NCI-H1105 (cell line): ENCODE results near the gene SUN5.

Experiments
- DNase-seq: peaks from one replicate; lab custom pipeline; 2025; lab: John Stamatoyannopoulos, UW

The SUN5 gene

DNA sequence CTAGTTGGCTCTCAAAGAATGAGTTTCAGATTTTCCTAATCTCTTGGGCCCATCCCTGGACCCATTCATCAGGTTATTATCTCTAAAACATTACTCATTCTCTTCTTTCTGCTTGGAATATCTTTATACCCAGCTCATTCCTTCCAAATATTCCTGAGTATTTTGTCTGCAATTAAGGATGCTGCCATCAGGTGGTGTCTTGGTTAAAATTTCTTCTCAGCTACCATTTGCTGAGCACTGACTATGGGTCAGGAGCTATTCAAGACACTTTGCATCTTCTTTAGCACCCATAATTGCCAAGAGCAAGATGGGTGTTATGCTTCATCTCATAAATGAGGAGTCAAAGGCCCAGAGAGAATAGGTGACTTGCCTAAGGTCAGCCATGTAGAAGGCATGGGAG is 8.4 kb downstream of the SUN5 start:
- no peak for DNase-seq

DNA sequence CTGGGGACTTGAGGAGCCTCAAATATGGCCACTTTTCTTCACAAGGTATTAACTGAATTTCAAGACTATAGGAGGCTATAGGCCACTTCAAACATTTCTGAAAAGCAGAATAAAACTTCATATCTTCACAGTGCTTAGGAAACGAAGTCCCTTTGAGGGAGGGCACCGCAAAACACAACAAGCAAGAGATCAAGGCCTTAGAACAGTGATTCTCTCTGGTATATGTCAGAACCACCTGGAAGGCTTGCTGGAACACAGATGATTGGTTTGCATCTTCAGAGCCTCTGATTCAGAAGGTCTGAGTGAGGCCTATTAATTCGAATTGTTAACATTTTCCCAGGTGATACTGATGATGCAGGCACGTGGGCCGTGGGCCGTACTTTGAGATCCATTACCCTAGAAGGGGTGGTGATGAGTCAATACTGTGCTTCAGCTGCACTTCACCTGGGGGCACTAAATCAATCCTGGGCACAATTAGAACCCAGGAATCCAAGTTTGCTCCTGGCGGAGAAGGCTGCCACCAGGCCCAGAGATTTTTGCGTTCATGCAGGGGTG is 10.7 kb downstream of the SUN5 start:
- DNase-seq, result no peak

DNA sequence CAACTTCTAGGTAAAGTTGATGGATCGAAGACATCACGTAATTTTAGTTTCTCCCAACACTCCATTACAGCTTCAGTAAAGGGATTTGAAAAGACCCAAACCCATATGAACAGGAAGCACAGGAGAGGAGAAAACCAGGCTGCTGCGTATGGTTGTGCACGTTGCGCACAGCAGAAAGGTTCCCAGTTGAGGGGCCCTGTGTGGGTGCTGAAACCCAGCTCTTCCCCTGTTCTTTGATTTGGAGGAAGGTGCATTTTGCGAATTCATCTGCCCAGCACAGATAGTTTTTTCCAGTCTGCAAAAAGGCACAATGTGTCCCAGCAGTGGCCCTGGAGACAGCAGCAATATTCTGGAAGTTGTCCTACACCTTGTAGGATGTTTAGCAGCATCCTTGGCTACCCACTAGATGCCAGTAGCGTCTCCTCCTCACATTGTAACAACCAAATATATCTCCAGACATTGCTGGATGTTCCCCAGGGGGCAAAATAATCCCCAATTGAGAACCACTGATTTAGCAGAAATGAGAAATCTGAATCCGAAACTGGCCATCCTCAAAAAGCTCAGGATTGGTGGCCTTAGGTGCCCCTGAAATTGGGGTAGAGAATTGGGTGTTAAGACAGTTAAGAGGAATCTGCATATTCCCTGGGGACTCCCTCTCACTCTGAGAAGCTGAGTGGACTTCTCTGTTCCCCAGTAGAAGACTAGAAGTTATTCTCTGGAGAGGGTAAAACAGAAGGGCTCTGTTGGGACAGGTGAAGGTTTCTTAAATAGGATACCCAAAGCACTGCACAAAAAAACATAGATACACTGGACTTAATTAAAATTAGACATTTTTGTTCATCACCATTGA is 12.2 kb downstream of the SUN5 start:
- no peak for DNase-seq

DNA sequence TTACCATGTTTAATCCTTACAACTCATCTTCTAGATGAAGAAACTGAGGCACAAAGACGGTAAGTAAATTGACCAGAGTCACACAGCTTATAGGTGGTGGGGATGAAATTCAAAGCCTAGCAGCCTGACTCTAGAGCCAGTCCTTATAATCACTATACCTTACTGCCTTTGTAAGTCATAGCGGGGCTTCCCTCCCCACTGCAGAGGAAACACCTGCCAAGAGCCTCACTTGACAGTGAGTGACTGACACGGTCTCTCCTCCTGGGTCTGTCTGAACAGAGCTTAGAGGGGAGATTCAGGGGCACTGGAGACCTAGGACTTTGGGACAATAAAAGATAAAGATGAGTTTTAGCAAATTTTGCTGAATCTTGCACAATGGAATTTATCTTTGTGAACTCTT is 12.8 kb downstream of the SUN5 start:
- DNase-seq, result no peak

DNA sequence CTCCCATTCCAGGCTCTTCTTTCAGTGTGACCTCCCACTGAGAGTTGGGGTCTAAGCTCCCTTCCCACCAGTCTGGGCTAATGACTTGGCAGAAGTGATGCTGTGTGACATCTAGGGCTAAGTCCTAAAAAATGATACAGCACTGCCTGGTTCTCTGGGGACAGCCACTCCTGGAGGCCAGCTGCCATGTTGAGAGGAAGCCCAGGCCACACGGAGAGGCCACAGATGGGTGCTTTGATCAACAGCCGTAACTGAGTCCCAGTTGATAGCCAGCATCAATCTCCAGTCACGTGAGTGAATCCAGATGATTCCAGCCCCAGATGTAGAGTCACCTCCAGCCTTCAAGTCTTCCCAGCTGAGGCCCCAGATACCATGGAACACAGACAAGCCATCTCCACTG is 13.8 kb downstream of the SUN5 start:
- no peak for DNase-seq

DNA sequence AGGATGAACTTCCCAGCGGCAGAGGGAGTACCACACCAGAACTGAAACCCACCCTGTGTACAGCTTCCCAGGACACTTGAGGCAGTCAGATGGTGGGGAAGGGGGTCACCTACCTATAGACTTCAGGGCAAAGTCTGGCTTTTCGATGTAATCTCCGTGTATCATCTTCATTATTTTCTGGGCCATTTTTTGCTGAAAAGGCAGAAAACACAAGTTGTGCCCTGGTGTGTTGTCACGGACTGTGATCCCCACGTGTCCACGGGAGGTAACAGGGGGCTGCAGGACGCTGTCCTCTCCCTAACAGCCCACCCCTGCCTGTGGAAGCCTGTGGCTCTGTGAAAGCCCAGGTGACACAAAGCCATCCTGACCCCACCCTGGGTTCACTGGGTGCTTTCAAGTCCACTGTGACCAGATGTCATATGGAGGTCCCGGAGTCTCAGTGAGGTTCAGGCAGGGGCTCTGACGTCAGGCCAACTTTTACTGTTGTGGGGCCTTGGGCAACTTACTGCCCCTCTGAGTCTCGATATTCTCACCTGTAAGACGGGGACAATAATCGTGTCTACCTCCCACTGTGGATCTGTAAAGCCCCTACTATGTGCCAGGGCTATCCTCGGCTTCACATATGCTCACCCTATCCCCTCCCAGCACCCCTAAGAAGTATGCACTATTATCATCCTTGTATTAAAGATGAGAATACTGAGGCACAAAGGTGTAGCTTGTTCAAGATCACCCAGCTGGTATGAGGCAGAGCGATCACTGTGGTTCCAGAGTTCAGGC is 14.5 kb downstream of the SUN5 start:
- DNase-seq, result no peak

DNA sequence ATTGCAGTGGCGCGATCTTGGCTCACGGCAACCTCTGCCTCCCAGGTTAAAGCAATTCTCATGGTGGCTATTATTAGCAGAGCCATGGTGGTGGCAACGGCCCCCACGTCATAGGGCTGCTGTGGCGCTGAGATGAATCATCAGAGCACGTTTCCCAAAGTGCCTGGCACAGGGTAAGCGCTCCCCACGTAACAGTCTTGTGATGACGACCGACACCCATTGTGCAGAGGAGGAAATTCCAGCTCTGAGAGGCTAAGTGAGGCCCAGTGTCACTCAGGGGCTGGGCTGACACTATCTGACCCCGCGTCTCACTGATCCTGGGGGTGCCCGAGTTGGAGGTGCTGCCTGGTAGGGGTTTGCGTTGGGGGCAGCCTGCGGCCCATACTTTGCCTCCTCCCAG is 16.2 kb downstream of the SUN5 start:
- DNase-seq, result no peak

DNA sequence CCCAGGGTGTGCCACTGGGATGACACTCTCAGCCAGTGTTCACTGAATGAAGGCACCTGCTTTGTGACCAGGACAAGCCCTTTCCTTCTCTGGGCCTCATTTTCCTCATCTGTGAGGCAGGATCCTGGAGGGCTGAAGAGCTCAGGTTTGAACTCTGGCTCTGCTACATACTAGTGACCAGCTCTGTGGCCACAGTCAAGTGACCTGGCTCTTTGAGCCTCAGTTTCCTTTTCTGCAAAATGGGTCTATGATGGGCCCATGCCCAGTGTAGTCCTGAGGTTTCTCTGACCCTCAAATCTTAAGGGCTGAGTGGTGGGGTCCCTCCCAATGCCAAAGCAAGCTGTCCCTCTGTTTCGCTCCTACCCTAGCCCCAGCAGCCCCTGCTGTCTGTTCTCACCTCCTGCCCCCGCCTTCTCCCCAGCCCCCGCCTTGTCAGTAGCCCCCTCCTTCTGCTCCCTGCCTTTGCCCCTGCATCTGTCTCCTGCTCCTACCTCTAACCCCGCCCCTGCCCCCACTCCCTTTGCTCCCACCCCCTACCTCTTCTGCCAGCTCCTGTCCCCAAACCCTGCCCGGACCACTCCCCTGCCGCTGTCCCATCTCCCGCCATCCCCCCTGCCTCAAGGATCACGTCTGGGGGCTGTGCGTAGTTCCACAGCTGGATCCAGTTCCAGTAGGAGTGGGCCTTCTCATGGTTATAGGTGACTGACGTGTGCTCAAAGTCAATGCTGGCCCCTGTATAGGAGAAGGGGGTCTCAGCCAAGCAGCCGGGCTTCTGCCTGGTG is 17.0 kb downstream of the SUN5 start:
- no peak for DNase-seq

DNA sequence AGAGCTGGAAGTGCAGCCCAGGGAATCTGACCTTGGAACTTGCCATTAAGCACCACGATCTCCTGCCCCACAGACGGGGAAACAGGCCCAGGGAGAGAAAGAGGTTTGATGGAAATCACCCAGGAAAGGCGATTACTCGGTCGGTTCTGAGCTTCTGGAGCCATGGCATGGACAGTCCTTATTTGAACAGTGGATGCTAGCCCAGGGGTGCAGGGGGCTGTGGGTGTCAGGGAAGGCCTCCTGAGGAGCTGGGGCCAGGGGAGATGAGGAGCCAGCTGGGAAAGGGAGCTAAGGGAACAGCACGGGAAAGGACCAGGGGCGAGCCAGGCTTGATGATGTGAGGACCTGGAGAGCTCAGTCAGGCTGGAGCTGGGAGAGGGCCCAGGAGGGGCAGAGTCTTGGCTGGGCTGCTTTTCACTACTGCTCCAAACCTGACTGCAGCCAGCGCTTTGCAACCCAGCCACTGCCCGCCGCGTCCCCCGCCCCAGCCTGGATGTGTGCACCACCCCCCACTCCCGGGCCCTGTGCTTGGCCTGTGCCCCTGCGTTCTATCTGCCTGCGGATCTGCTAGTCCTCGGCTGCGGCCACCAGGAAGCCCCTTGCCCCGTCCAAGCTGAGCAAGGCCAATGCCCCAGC is 17.8 kb downstream of the SUN5 start:
- DNase-seq, result no peak

DNA sequence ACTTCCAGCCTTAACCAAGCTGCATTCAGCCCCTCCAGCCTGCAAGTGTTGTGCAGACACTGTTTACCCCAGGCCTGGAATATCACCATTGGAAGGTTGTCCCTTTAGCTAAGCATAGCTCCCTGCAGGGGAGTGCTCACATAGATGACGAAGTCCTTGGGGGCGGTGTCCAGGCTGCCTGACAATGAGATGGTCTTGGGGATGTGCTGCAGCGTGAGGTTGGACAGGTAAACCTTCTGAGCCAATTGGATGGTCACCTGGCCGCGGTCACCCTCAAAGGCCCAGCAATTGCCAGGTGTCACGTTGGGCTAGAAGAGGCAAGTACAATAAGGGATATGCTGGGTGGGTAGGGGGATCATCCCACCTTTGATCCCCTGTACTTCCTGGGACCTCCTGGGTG is 18.6 kb downstream of the SUN5 start:
- DNase-seq, result no peak

DNA sequence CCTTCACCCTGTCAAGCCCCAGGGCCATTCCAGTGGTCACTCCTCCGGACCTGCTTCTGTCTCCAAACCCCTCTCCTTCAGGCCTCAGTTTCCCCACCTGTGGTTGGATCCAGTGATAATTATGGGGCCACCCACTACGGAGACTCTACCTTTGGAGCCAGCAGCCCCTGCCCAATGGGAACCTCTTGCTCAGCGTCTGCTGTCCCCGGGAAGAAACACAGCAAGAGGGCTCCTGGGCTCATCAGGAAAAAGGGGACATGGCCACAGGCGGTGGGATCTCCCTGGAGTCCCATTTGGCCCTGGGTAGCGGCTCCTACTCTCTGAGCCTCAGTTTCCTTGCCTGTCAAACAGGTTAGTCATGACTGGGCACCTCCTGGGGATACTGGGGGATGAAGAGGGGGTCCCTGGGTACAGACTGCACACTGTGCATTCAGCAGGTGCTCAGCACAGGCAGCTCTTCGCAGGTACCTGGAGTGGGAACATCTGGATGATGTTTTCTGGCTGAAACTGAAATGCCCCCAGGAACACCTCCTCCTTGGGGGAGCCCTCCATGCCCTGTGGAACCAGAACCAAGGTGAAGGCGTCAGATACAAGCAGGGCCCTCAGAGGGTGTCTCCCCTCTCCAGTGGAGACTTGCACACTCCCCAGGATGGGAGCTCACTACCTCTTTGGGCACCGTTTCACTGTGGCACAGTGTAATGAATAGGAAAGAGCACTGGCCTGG is 19.4 kb downstream of the SUN5 start:
- no peak for DNase-seq

DNA sequence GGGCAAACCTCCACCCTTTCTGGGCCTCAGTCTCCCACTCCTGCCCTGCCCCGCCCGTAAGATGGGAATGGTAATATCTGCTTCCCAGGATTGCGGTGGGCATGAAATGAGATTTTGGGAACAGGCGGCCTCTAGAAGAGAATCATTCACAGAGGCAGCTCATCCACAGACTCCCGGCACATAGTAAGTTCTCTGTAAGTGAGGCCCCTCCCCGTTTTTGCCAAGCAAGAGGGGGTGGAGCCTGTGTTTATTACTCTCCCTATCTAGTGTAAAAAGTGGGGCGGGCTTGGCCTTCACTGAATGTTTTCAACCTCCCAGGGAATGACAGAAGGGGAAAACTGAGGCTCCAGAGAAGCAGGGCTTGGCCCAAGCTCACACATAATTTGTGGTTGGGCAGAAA is 20.0 kb downstream of the SUN5 start:
- no peak for DNase-seq

DNA sequence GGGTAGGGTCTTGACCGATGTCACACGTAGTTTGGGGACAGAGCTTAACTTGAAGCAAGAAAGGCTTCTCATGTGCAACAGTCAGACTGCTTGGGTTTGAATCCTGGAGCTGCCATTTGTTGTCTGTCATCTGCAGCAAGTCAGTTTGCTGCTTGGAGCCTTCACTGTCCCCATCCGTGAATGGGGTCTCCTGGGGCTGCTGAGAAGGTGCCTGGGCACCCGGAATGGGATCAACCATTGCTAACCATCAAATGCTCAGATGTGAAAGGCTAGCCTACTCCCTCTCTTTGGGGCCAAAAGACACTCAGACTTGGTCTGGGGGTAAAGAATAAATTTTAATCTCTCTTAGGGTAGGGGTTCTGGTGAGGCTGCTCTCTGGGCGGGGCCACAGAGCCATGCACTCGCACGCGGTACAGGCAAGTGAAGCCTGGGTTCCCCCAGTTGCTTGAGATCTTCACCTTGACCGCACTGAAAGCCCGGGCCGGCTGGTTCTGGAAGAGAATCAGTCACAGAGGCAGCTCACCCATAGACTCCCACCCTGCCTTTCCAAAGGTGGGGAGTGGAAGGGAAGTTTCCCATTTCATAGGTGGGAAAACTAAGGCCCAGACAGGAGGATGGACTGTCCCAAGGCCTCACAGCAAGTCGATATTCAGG is 20.6 kb downstream of the SUN5 start:
- DNase-seq, result no peak

DNA sequence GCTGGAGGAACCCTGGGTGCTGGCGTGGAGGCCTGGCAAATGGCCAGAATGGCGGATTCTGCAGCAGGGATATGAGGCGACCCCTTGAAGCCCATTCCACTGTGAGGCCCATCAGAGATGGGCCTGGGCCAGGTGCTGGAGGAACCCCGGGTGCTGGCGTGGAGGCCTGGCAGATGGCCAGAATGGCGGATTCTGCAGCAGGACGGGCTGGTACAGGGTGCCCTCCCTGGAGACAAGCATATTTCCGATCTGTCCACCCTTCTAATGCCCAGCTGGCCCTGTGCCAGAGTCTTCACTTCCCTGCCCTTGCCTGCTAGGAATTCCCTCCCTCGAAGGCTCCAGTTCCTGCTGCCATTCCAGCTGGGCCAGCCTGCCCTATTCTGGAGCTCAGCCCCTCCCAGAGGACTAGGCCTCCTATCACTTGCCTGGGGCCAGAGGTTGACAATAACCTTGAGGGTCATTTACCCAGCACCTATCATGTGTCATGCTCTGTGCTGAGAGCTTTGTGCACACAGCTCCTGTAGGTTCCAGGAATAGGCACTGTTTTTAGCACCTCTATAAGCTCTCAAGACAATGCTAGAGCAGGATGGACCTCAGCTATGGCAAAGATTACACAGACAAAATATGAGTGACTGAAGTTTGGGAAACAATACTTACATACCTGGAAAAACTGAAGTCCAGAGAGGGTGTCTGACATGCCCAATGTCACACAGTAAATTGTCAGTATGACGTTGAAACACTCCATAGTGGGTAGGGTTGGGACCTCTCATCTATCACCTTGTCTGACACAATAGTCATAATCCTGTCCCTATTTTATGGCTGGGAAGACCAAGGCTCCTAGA is 21.4 kb downstream of the SUN5 start:
- DNase-seq, result peak; percentile 29

DNA sequence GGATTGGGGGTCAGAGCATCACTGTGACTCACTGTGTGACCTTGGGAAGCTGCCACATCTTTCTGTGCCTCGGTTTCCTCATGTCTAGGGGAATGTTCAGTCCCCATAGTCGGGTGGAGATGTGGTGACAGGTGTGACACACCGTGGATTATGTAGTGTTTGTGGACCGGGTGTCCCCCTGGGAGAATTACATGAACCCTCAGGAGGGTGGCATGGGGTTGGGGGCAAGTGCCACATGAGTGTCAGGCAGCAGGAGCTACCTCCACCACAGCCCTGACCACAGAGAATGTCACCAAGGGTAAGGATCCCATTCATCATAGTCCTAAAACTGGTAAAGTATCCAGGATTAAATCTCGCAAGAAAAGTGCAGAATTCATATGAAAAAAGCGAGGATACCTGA is 23.2 kb downstream of the SUN5 start:
- DNase-seq, result no peak

DNA sequence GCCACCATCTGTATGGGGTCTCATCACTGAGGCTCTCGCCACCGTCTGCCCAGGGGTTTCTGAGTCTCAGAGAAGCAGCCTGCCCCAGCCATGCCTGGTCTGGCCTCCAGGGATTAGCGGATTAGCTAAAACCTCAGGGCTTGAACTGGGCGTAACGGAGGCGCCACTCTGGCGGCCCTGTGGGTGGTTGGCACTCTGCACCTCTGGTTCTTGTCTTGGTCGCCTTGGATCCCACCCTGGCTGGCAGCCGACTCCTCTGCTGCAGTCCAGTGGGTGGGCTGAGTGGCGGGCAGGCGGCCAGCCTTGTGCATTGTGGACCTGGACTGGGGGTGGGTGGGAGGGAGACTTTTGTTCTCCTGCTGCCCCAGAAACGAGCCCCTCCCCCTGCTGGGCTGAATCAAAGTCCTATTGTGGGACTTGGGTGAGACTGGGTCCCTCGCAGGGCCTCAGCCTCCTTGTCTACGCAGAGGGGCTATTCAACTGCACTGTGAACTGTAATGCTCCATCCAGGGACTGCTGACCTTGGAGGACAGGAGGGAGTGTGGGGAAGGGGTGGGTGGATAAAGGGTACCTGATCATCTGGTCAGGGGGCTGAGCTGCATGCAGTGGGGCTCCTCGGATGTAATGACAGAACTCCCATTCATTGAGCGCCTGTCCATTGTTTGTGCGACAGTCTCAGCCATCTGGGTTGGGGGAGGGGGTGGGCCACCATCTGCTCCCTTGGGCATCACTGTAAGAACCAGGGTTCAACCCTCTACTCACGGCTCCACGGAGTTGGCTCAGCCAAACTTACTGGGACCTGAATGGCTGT is 23.9 kb downstream of the SUN5 start:
- no peak for DNase-seq

DNA sequence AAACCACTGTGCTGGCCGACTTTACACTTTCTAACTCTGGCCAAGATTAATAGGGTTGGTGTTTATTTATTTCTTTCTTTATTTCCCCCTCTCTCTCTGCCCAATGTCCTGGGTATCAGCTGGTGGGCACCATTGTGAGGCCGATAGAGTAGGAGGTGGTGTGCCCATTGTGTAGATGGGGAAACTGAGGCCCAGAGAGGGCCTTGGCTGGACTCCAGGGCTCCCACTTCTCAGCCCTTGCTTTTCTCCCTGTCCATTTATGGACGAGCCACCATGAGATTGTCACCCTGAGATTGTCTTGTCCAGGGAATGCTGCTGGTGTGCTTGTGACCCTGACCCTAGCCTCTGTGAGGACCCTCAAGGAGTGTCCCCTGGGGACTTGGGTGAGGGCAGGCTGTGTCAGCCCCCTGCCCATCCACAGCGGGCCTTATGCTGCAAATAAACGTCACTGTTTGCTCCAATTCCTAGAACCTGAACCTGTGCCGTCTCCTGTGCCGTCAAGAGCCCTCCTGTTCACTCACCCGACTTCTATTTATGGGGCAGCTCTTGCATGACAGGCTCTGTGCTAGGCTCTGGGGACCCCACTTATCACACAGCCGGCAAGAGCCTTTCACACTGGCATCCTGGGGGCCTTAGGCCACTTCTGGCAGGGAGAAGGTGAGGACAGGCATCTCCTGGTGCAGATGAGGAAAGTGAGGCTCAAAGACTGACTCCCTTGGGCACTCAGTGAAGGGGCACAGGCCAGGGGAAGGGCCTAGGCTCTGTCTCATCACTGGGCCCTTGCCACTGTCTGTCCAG is 24.8 kb downstream of the SUN5 start:
- DNase-seq, result no peak

DNA sequence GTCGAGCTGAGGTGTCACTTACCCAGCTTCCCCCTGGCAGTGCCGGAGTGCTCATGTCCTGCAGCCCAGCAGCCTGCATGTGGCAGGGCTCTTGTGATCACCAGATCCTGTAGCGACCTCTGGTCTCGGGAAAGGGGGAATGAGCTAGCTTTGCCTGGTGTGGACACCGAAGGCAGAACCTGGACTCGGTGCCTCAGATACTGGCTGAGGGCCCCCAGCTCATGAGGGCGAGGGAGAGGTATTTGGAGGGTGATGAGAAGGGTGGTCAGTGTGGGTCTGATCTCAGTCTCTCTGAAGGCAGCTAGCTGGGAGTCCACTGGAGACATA is 26.3 kb downstream of the SUN5 start:
- no peak for DNase-seq
